ENCODE data around the gene SEMA4D. TPM values are rescaled to one million over a fixed set of nuclear protein-coding genes. Genes with fewer than 3 reads are reported as not detected.

Gene SEMA4D
- total RNA-seq, 3 donors from 2014 or later: 20.9 to 26.9 (median 23.1) TPM

- no peaks in the 10 kb centered on the region for H3K36me3 ChIP-seq (ENCODE audit: low read depth)
- DNase-seq (no peak), ATAC-seq (peak; percentile 12)
- no peak for TF ChIP-seq CTCF (IDR thresholded peaks at IDR 0.05)
- H3K9me3 ChIP-seq: peaks cover 4% of the 10 kb centered on the region
- intact Hi-C loops (cut with DNase I, micrococcal nuclease): loop anchor here in 1 of 2 donors (10.0 kb wide), 1 partner anchor 134 kb away; no protein-coding TSS in a partner anchor
- no peak overlapping the region for H3K4me3 ChIP-seq
- H3K4me1 ChIP-seq (ENCODE audit: low read depth): peaks cover 10% of the 10 kb centered on the region
Observed at GRCh38 chr9:89410641-89411350, 87.1 kb downstream of the SEMA4D start.

DNA sequence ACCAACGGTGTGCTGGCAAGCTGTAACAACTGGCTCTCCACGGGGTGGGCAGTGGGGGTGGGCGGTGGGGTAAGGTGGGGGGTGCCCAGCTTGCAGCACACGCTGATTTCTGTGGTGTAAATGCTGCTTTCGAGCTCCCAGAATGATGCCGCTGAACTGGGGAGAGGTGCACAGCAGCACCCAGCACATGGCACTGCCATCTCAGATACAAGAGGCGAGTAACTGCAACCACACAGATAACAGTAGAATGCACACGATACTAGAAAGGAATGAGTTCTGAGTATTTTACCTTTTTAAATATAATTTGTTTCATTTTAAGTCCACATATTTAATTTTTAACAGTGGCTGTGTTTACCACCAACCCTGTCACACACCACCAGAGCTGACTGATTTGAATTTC lies 87.9 kb downstream of the SEMA4D start:
- TF ChIP-seq CTCF (IDR thresholded peaks at IDR 0.05): no peak
- no peak for DNase-seq
- Histone ChIP-seq H3K4me3 (no peak overlapping the region), H3K4me1 (ENCODE audit: low read depth) (peaks cover 13% of the 10 kb centered on the region), H3K36me3 (ENCODE audit: low read depth) (no peaks in the 10 kb centered on the region), H3K9me3 (peaks cover 4% of the 10 kb centered on the region)
- intact Hi-C loops (cut with DNase I, micrococcal nuclease): loop anchor here in 1 of 2 donors (10.0 kb wide), 1 partner anchor 135 kb away; no protein-coding TSS in a partner anchor
- ATAC-seq: no peak

DNA sequence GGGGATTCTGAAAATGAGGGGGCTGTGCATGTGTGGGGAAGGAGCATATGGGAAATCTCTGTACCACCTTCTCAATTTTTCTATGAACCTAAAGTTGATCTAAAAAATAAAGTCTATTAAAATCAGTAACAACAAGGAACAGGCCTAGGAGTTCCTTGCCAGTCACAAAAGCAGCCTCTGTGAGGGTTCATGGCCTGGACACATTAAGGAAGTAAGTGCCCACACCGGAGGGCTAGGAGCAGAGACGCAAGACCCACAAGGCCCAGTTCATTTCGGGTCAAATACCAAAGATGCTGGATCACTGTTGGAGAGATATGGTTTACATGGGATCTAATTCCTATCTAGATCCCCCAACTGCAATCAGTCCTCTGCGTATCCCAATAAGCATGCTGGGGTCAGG lies 88.4 kb downstream of the SEMA4D start:
- H3K9me3 ChIP-seq: peaks cover 4% of the 10 kb centered on the region
- H3K36me3 ChIP-seq (ENCODE audit: low read depth): no peaks in the 10 kb centered on the region
- intact Hi-C loops (cut with DNase I, micrococcal nuclease): no loop called here
- ATAC-seq (no peak), DNase-seq (no peak)
- no peak overlapping the region for H3K4me3 ChIP-seq
- peaks cover 13% of the 10 kb centered on the region for H3K4me1 ChIP-seq (ENCODE audit: low read depth)
- TF ChIP-seq CTCF (IDR thresholded peaks at IDR 0.05): no peak

DNA sequence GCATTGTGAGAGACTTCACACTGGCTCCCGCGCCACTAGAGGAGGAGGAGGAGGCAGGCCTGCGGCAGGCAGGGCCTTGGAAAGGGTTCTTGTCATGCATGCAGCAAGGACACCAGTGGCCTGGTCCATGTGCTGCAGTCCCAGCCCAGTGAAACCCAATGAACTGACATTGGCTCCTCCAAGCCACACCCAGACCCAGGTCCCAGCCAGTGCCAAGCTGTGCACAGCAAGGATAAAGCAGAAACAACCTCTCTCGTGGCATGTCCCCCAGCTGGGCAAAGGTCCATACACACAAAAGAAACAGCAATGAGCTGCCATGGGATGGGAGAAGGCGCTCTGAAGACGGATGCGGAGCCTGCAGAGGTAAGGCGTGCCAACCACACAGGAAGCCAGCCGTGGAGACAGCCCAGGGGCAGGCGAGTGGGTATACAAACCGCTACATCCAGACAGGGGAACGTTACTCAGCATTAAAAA lies 89.2 kb downstream of the SEMA4D start:
- Histone ChIP-seq H3K4me1 (ENCODE audit: low read depth) (peaks cover 13% of the 10 kb centered on the region), H3K9me3 (peaks cover 4% of the 10 kb centered on the region), H3K36me3 (ENCODE audit: low read depth) (no peaks in the 10 kb centered on the region), H3K4me3 (no peak overlapping the region)
- intact Hi-C loops (cut with DNase I, micrococcal nuclease): no loop called here
- ATAC-seq (peak; percentile 71), DNase-seq (peak in 2 of 3 donors; percentile 36 to 79)
- TF ChIP-seq CTCF (IDR thresholded peaks at IDR 0.05): no peak

DNA sequence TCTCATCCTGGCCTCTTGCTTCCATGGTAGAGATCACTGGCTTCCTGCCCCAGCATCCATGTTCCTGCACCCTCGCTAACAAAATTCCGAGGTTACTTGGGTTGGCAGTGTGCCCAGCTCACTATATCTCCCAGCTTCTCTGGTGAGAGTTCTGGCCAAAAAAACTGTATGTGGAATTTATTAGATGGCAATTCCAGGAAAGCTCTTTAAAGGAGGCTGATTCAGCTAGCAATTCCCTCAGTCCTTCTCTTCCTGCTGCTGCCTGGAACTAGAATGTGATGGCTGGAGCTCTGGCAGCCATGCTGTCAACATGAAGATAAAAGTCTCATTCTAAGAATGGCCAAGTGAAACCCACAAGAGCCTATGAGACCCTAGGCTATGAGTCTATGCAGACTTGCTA lies 90.8 kb downstream of the SEMA4D start:
- DNase-seq (no peak), ATAC-seq (no peak)
- Histone ChIP-seq H3K4me3 (no peak overlapping the region), H3K36me3 (ENCODE audit: low read depth) (no peaks in the 10 kb centered on the region), H3K4me1 (ENCODE audit: low read depth) (peaks cover 13% of the 10 kb centered on the region), H3K9me3 (peaks cover 4% of the 10 kb centered on the region)
- intact Hi-C loops (cut with DNase I, micrococcal nuclease): no loop called here
- TF ChIP-seq CTCF (IDR thresholded peaks at IDR 0.05): no peak

Measured in mucosa of descending colon (tissue), 3 donors.